SW 1271 (cell line): ENCODE data around the gene ENO1.
"Not testable (repeated sequence)": the region's sequence is repeated elsewhere in the genome, so short reads cannot be mapped to it uniquely, and the experiment has no call there.

Experiments used
- DNase-seq, 2 experiments: peaks; one replicate each; lab custom pipeline; 2025; lab: John Stamatoyannopoulos, UW

Gene ENO1

GRCh38 chr1:8845104-8846097 lies 33.1 kb downstream of the ENO1 start:
- no peak for DNase-seq

- no peak for DNase-seq
These were observed 33.9 kb downstream of the ENO1 start for GRCh38 chr1:8844501-8845006.

- DNase-seq: no peak
These were observed 37.1 kb downstream of the ENO1 start for GRCh38 chr1:8841395-8841794.

GRCh38 chr1:8839990-8840389 lies 38.5 kb downstream of the ENO1 start:
- DNase-seq: no peak

GRCh38 chr1:8835941-8836643 lies 42.4 kb downstream of the ENO1 start:
- DNase-seq: no peak

- no peak for DNase-seq
These were observed 47.1 kb downstream of the ENO1 start for GRCh38 chr1:8831340-8831739.

GRCh38 chr1:8830732-8831131 lies 47.8 kb downstream of the ENO1 start:
- not testable (repeated sequence) for DNase-seq

GRCh38 chr1:8825985-8826481 lies 52.5 kb downstream of the ENO1 start:
- DNase-seq: no peak

DNA sequence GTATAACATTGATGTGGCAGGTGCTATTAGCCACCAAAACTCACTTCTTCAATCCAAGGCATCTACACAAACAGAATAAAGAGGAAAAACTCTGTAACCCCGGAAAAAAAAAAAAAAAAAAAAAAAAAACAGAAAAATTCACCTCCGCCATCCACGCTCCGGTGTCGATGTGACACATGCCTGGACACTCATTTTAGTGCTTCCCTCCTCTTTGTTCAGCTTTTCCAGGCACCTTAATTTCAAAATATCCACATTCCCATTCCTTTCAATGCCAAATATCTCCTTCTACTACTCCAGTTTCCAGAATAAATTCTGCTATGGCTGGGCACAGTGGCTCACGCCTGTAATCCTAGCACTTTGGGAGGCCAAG lies 55.2 kb downstream of the ENO1 start:
- no peak for DNase-seq

- peak in 1 of 2 experiments; percentile 77 for DNase-seq
These were observed 55.9 kb downstream of the ENO1 start for GRCh38 chr1:8822373-8823294.

DNA sequence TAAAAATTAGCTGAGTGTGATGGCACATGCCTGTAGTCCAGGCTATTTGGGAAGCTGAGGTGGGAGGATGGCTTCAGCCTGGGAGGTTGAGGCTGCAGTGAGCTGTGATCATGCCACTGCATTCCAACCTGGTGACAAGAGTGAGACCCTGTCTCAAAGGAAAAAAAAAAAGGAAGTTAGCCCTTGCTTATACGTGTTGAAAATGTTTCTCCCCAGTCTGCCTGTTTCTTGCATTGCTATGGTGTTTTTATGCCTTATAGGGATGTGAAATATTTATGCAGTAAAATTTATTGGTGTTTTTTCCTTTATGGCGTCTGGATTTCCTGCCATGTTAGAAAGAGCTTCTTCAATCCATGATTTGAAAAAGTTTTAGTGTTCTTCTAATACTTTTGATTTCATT lies 57.4 kb downstream of the ENO1 start:
- DNase-seq: no peak

- not testable (repeated sequence) for DNase-seq
These were observed 59.7 kb downstream of the ENO1 start for GRCh38 chr1:8818789-8819188.

DNA sequence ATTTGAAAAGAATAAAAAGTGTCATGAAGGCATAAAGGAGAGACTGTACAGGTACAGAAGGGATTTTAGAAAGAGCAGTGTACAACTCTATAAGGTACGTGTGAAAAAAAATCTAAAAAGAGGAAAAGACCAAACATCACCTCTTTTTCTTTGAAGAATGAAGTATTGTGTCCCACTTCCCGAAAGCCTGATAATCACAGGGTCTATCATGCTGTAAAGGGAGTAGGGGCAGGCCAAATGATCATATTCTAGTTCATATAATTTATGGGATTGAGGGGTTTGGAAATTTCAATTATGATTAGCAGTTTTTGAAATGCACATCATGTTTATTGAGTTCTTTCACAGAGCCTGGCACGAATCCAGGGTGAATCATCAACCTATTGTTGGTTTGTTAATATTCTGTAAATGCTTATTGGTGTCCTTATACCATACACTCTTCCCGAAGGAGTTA lies 60.1 kb downstream of the ENO1 start:
- DNase-seq: peak in 1 of 2 experiments; percentile 23

DNA sequence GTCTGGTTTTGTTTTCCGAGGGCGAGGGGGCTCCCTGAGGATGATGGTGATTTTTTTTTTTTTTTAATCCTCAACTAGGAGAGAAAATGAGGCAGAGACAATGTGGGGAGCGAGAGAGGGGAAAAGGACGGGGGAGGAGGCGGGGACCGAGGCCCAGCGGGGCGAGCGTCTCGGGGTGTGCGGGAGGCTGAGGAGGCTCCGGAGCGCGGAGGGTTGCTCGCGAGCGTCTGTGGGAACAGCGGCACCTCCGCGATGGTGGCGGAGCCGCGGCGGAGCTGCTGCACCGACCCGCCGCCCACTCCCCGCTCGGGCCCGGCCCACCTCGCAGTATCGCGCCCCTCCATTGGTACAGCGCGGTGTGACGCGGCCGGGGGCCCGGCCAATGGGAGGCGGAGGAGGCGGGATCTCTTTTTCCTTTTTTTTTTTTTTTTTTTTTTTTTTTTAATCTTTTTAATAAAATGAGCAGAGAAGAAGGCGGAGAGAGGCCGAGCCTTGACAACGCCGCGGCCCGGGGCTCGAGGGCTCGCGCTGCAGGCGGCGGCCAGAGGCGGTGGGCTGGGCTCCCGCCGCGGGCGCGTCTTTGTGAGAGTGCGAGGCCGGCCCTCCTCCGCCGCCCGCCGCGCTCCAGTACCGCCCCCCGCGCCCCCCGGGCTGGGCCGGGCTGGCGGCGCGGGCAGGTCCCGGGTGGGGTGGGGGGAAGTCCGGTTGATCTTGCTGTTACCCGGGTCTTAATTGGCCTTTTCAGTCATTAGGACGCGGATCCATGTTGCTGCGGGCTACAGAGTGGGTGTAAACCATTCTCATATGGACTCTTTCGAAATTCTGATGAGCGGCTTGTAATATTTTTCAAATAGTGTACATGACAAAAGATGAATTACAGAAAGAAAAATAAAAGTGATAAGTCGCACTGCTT lies 60.8 kb downstream of the ENO1 start, which contains the start of gene RERE:
TSS of gene RERE (minus strand) at position 229 of the 913 bp plus-strand sequence.
- DNase-seq: peak; percentile 68 to 81

DNA sequence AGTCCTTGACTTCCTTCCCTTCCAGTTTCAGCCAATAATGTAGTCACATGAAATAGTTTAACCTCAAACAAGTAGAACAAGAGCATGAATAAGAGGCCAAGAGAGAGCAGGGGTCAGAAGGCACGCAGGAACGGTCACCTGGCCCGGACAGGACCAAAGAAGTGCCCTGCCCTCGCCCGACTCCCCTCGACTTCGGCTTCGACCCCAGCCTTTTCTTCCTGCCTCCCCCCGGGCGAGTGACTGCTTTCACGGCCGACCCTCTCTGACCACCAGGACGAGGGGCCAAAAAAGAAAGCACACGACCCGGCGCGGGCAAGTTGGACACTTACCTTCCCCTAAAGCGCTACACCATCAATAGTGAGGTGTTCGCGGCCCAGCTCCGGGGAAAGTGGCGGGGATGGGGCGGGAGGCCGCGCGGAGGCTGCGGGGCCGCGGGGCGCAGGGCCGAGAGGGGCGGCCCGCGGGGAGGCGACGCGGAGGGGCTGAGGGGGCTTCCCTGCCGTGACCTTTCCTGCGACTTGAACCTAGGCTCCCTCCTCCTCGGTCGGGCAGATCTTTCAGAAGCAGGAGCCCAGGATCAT lies 61.6 kb downstream of the ENO1 start:
- DNase-seq: no peak

DNA sequence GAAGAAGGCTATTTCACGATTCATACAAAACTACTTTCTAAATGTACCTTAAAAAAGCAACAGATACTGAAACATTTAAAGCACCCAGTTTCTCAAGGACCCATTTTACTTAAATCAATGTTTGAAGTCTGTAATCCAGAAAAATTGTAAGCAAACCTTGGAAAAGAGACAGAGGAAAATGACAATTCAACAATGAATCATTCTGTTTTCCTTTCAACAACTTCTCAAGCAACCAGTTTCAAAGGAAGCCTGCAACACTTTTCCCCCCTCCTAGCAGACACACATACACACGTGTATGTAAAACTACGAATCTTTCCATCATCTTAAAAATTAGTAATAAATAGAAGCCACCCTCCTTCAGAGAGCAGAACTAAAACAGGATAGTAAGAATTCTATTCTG lies 62.2 kb downstream of the ENO1 start:
- DNase-seq: no peak

DNA sequence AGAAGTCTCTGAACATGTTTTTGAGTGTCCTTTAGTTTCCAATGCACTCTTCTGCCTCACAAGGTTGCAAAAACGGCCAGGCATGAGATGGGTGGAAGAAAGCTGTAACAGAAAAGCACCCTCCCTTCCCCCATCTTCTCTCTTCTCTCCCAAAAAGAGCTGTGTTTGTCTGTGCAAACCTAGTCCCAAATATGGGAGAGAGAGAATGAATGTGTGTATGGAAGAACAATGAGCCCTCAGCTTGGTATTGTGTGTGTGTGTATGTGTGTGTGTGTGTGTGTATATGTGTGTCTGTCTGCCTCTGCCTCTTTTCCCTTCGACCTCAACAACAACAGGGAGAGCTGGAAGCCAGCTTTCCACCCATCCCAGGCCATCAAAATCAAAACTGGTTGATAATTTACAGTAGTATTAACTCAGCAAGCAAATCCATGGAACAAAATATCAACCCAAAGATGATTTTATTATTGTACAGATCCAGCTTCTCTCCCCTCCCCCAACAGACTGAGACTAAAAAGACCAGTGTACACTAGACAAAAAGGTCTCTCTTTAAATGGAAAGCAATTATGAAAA lies 62.8 kb downstream of the ENO1 start:
- DNase-seq: no peak

DNA sequence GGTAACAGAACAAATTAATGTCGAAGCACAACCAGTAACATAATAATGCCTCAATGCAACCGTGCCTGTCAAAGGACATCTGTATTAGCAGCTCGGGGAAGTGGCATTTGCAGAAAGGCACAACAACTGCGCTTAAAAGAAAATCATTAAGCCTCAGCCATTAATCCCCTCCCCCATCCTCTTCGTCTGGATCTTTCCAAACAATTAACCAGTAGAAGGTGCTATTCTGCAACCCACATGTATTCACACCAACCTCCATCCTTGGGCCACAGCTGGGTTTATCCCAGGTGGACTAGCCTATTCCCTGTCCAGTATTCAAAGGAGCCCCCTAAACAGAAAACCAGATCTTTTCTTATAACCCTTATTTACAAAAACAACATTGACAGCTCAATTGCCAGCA lies 63.6 kb downstream of the ENO1 start:
- DNase-seq: no peak

- DNase-seq: no peak
These were observed 64.5 kb downstream of the ENO1 start for GRCh38 chr1:8813991-8814390.
